HG03378 (cell line): ENCODE data around the gene CCDC183.

Source experiments
- ATAC-seq: cut with Tn5 transposase; IDR thresholded peaks from one replicate; pipeline ENCODE4 v1.9.1; 2021; ENCODE audit warnings: mild to moderate bottlenecking, moderate library complexity; ENCODE audit not compliant: unreplicated experiment

CCDC183 gene

GRCh38 chr9:136847826-136848392 is 51.8 kb downstream of the CCDC183 start:
- no peak for ATAC-seq

- no peak for ATAC-seq
These were observed 52.4 kb downstream of the CCDC183 start for GRCh38 chr9:136848393-136849037.

GRCh38 chr9:136849038-136849959 is 53.2 kb downstream of the CCDC183 start, which contains the start of gene PHPT1:
Gene PHPT1 (plus strand): TSS chr9:136849409. CDS start chr9:136849431, 22 bp downstream.
- peak; percentile 75 for ATAC-seq

- ATAC-seq, result no peak
These were observed 54.1 kb downstream of the CCDC183 start for GRCh38 chr9:136849960-136850865.

- no peak for ATAC-seq
These were observed 55.0 kb downstream of the CCDC183 start for GRCh38 chr9:136850866-136851775.

GRCh38 chr9:136851941-136852663 is 56.0 kb downstream of the CCDC183 start, which contains the start of gene MAMDC4:
Gene MAMDC4 (plus strand): TSS chr9:136852346. CDS start chr9:136852417, 71 bp downstream.
- no peak for ATAC-seq

GRCh38 chr9:136852664-136853595 is 56.8 kb downstream of the CCDC183 start:
- no peak for ATAC-seq

GRCh38 chr9:136853596-136854112 is 57.5 kb downstream of the CCDC183 start:
- no peak for ATAC-seq

GRCh38 chr9:136854113-136854841 is 58.1 kb downstream of the CCDC183 start:
- no peak for ATAC-seq

GRCh38 chr9:136854842-136855460 is 58.8 kb downstream of the CCDC183 start:
- no peak for ATAC-seq

GRCh38 chr9:136855461-136856078 is 59.4 kb downstream of the CCDC183 start:
- ATAC-seq, result no peak

GRCh38 chr9:136856079-136856476 is 59.9 kb downstream of the CCDC183 start:
- no peak for ATAC-seq

- no peak for ATAC-seq
These were observed 60.5 kb downstream of the CCDC183 start for GRCh38 chr9:136856541-136857141.

GRCh38 chr9:136857166-136857565 is 61.0 kb downstream of the CCDC183 start:
- ATAC-seq, result no peak
